HEK293 (cell line): Measurements from ENCODE around the gene ERF.

Experiments
- CTCF ChIA-PET: fragments of 350-600 bp; formaldehyde crosslinking; extraction: SDS; loops from one replicate; lab custom pipeline; 2021; ENCODE audit warnings: antibody characterized with exemption; lab: Yijun Ruan, JAX
- POLR2A ChIA-PET: fragments of 300-600 bp; formaldehyde crosslinking; extraction: SDS; loops from one replicate; lab custom pipeline; 2020; ENCODE audit warnings: antibody characterized with exemption, inconsistent platforms; lab: Yijun Ruan, JAX
- H3K27ac ChIP-seq: fragments of 200-500 bp; sonication (Bioruptor generic); 2 replicates; pipeline ENCODE4 v1.5.1; 2014; ENCODE audit warnings: low read depth, low read length, control low read depth, inconsistent platforms; ENCODE audit errors: extremely low read depth
- H3K36me3 ChIP-seq, 2 experiments: fragments of 200-500 bp in 1 of 2; sonication (Bioruptor generic) in 1 of 2; 1 replicate in 1 of 2; 2 replicates in 1 of 2; pipeline ENCODE4 v1.5.1; 2014 to 2017; ENCODE audit warnings: inconsistent platforms in 2 of 2, low read length in 2 of 2; ENCODE audit not compliant: control insufficient read depth in 2 of 2, insufficient read depth in 1 of 2
- H3K4me1 ChIP-seq: fragments of 200-500 bp; sonication (Bioruptor generic); 2 replicates; pipeline ENCODE4 v1.5.1; 2014; ENCODE audit warnings: mild to moderate bottlenecking, low read length, inconsistent platforms; ENCODE audit not compliant: control insufficient read depth, insufficient read depth
- H3K4me3 ChIP-seq: 2 replicates; pipeline ENCODE4 v1.5.1; 2011; ENCODE audit warnings: low read depth, mild to moderate bottlenecking, control low read depth, low read length, moderate library complexity
- H3K9me3 ChIP-seq: fragments of 200-500 bp; sonication (Bioruptor generic); 2 replicates; pipeline ENCODE4 v1.5.1; 2014; ENCODE audit warnings: low read depth, low read length, inconsistent platforms; ENCODE audit not compliant: control insufficient read depth, insufficient read depth
- EGR2 ChIP-seq: fragments of 450-650 bp; formaldehyde crosslinking; IDR thresholded peaks from 2 replicates; pipeline ENCODE4 v1.5.1; 2016; ENCODE audit warnings: low read depth, missing biosample characterization, missing genetic modification characterization
- GLIS2 ChIP-seq: fragments of 450-650 bp; formaldehyde crosslinking; IDR thresholded peaks from 2 replicates; pipeline ENCODE4 v1.5.1; 2016; ENCODE audit warnings: missing biosample characterization, missing genetic modification characterization
- SCRT1 ChIP-seq: fragments of 450-650 bp; formaldehyde crosslinking; IDR thresholded peaks from 2 replicates; pipeline ENCODE4 v1.5.1; 2016; ENCODE audit warnings: missing biosample characterization, missing genetic modification characterization, borderline replicate concordance
- SP2 ChIP-seq: fragments of 450-650 bp; formaldehyde crosslinking; IDR thresholded peaks from 2 replicates; pipeline ENCODE4 v1.5.1; 2016; ENCODE audit warnings: missing biosample characterization, missing genetic modification characterization
- WT1 ChIP-seq: fragments of 450-650 bp; formaldehyde crosslinking; IDR thresholded peaks from 2 replicates; pipeline ENCODE4 v1.5.1; 2016; ENCODE audit warnings: missing biosample characterization, missing genetic modification characterization
- ZBTB48 ChIP-seq: fragments of 450-650 bp; formaldehyde crosslinking; IDR thresholded peaks from 2 replicates; pipeline ENCODE4 v1.5.1; 2016; ENCODE audit warnings: missing biosample characterization, missing genetic modification characterization
- ZNF132 ChIP-seq: fragments of 450-650 bp; formaldehyde crosslinking; IDR thresholded peaks from 2 replicates; pipeline ENCODE4 v1.5.1; 2017; ENCODE audit warnings: missing biosample characterization, missing genetic modification characterization, borderline replicate concordance
- ZNF138 ChIP-seq: fragments of 450-650 bp; formaldehyde crosslinking; IDR thresholded peaks from 2 replicates; pipeline ENCODE4 v1.5.1; 2016; ENCODE audit warnings: missing biosample characterization, missing genetic modification characterization, borderline replicate concordance
- ZNF157 ChIP-seq: fragments of 450-650 bp; formaldehyde crosslinking; IDR thresholded peaks from 2 replicates; pipeline ENCODE4 v1.5.1; 2016; ENCODE audit warnings: missing biosample characterization, missing genetic modification characterization
- ZNF169 ChIP-seq: fragments of 450-650 bp; formaldehyde crosslinking; IDR thresholded peaks from 2 replicates; pipeline ENCODE4 v1.5.1; 2016; ENCODE audit warnings: missing biosample characterization, missing genetic modification characterization
- ZNF175 ChIP-seq: fragments of 450-650 bp; formaldehyde crosslinking; IDR thresholded peaks from 2 replicates; pipeline ENCODE4 v1.5.1; 2016; ENCODE audit warnings: missing biosample characterization, missing genetic modification characterization
- ZNF341 ChIP-seq: fragments of 450-650 bp; formaldehyde crosslinking; IDR thresholded peaks from 2 replicates; pipeline ENCODE4; 2016; ENCODE audit warnings: low read depth, missing biosample characterization, missing genetic modification characterization
- ZNF350 ChIP-seq: fragments of 450-650 bp; formaldehyde crosslinking; IDR thresholded peaks from 2 replicates; pipeline ENCODE4 v1.5.0; 2017; ENCODE audit warnings: missing biosample characterization, mild to moderate bottlenecking, missing genetic modification characterization
- ZNF433 ChIP-seq: fragments of 450-650 bp; formaldehyde crosslinking; IDR thresholded peaks from 2 replicates; pipeline ENCODE4 v1.5.1; 2016; ENCODE audit warnings: missing biosample characterization, missing genetic modification characterization, low read depth
- ZNF561 ChIP-seq: fragments of 450-650 bp; IDR thresholded peaks from 2 replicates; pipeline ENCODE4 v1.5.1; 2018; ENCODE audit warnings: missing biosample characterization, missing genetic modification characterization, borderline replicate concordance
- ZNF600 ChIP-seq: fragments of 450-650 bp; formaldehyde crosslinking; IDR thresholded peaks from 2 replicates; pipeline ENCODE4 v1.5.1; 2016; ENCODE audit warnings: missing biosample characterization, missing genetic modification characterization
- TF ChIP-seq, protein P1 (sequence below): fragments of 450-650 bp; formaldehyde crosslinking; IDR thresholded peaks from 2 replicates; pipeline ENCODE4 v1.5.1; 2016; ENCODE audit warnings: missing biosample characterization, missing genetic modification characterization
- TF ChIP-seq, protein P2 (sequence below): fragments of 450-650 bp; IDR thresholded peaks from 2 replicates; pipeline ENCODE4 v1.5.1; 2018; ENCODE audit warnings: missing biosample characterization, mild to moderate bottlenecking, missing genetic modification characterization
- TF ChIP-seq, protein P3 (sequence below): fragments of 450-650 bp; formaldehyde crosslinking; conservative IDR thresholded peaks from 2 replicates; pipeline ENCODE4 v1.5.1; 2016; ENCODE audit warnings: low read depth, missing biosample characterization, missing genetic modification characterization
- TF ChIP-seq, protein P4 (sequence below): fragments of 450-650 bp; formaldehyde crosslinking; IDR thresholded peaks from 2 replicates; pipeline ENCODE4 v1.5.1; 2016; ENCODE audit warnings: missing biosample characterization, missing genetic modification characterization
- TF ChIP-seq, protein P5 (sequence below): fragments of 450-650 bp; formaldehyde crosslinking; IDR thresholded peaks from 2 replicates; pipeline ENCODE4 v1.5.1; 2016; ENCODE audit warnings: missing biosample characterization, missing genetic modification characterization
- TF ChIP-seq, protein P6 (sequence below): fragments of 450-650 bp; formaldehyde crosslinking; IDR thresholded peaks from 2 replicates; pipeline ENCODE4 v1.5.1; 2016; ENCODE audit warnings: missing biosample characterization, missing genetic modification characterization

The ERF gene

DNA sequence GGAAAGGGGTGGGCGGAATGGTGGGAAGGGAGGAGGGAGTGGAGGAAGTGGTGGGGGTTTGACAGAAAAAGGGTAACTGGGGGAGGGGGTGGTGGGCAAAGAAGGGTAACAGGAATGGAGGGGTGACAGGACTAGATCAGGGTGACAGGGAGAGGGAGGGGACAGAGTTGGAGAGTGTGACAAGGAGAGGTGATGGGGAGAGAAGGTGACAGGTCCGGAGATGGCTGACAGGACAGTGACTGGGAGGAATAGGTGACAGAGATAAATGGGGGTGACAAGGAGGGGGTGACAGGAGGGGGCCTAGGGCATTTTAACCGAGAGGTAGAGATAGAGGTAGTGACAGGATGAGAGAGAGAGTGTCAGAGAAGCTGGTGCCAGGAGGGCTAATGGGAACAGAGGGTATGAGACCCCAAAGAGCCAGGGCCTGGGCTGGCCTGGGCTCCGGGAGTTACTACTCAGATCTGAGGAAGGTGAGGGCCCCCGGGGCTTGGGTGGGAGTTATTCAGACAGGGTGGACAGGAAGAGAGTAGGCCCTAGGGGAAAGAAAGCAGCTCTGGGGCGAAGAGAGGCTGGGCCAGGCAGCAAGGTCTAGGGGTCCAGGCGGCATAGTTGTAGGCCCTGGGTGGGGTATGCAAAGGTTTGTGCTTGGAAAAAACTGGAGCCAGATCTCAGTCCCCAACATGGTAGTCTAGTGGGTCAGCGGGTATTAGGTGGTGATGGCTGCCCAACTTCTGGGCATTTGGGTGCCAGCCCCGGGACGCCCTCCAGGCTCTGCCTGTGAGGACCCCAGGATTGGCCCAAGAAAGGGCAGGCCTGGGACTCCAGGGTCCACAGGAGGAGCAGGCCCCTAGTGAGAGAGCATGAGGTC, 14.8 kb upstream of the ERF start (continued):
- TF ChIP-seq, protein P1, sequence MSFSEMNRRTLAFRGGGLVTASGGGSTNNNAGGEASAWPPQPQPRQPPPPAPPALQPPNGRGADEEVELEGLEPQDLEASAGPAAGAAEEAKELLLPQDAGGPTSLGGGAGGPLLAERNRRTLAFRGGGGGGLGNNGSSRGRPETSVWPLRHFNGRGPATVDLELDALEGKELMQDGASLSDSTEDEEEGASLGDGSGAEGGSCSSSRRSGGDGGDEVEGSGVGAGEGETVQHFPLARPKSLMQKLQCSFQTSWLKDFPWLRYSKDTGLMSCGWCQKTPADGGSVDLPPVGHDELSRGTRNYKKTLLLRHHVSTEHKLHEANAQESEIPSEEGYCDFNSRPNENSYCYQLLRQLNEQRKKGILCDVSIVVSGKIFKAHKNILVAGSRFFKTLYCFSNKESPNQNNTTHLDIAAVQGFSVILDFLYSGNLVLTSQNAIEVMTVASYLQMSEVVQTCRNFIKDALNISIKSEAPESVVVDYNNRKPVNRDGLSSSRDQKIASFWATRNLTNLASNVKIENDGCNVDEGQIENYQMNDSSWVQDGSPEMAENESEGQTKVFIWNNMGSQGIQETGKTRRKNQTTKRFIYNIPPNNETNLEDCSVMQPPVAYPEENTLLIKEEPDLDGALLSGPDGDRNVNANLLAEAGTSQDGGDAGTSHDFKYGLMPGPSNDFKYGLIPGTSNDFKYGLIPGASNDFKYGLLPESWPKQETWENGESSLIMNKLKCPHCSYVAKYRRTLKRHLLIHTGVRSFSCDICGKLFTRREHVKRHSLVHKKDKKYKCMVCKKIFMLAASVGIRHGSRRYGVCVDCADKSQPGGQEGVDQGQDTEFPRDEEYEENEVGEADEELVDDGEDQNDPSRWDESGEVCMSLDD (tag by site-specific recombination), result peak; percentile 96
- TF ChIP-seq ZNF157 (tag by site-specific recombination), result peak; percentile 55; the same call in 1 of the 2 replicates
- TF ChIP-seq, protein P2, sequence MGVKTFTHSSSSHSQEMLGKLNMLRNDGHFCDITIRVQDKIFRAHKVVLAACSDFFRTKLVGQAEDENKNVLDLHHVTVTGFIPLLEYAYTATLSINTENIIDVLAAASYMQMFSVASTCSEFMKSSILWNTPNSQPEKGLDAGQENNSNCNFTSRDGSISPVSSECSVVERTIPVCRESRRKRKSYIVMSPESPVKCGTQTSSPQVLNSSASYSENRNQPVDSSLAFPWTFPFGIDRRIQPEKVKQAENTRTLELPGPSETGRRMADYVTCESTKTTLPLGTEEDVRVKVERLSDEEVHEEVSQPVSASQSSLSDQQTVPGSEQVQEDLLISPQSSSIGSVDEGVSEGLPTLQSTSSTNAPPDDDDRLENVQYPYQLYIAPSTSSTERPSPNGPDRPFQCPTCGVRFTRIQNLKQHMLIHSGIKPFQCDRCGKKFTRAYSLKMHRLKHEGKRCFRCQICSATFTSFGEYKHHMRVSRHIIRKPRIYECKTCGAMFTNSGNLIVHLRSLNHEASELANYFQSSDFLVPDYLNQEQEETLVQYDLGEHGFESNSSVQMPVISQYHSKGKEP (tag by site-specific recombination), result no peak
- TF ChIP-seq, protein P3, sequence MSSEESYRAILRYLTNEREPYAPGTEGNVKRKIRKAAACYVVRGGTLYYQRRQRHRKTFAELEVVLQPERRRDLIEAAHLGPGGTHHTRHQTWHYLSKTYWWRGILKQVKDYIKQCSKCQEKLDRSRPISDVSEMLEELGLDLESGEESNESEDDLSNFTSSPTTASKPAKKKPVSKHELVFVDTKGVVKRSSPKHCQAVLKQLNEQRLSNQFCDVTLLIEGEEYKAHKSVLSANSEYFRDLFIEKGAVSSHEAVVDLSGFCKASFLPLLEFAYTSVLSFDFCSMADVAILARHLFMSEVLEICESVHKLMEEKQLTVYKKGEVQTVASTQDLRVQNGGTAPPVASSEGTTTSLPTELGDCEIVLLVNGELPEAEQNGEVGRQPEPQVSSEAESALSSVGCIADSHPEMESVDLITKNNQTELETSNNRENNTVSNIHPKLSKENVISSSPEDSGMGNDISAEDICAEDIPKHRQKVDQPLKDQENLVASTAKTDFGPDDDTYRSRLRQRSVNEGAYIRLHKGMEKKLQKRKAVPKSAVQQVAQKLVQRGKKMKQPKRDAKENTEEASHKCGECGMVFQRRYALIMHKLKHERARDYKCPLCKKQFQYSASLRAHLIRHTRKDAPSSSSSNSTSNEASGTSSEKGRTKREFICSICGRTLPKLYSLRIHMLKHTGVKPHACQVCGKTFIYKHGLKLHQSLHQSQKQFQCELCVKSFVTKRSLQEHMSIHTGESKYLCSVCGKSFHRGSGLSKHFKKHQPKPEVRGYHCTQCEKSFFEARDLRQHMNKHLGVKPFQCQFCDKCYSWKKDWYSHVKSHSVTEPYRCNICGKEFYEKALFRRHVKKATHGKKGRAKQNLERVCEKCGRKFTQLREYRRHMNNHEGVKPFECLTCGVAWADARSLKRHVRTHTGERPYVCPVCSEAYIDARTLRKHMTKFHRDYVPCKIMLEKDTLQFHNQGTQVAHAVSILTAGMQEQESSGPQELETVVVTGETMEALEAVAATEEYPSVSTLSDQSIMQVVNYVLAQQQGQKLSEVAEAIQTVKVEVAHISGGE (tag by site-specific recombination), result 0 out of 2 replicates have a peak, but pooled peaks have one; percentile 13
- TF ChIP-seq ZNF433 (tag by site-specific recombination), result no peak
- TF ChIP-seq ZNF341 (tag by site-specific recombination), result no peak
- TF ChIP-seq EGR2 (tag by site-specific recombination), result peak; percentile 56
- peak; percentile 46 for TF ChIP-seq WT1 (tag by site-specific recombination)
- TF ChIP-seq ZBTB48 (tag by site-specific recombination), result peak; percentile 45; the same call in 1 of the 2 replicates
- TF ChIP-seq, protein P4, sequence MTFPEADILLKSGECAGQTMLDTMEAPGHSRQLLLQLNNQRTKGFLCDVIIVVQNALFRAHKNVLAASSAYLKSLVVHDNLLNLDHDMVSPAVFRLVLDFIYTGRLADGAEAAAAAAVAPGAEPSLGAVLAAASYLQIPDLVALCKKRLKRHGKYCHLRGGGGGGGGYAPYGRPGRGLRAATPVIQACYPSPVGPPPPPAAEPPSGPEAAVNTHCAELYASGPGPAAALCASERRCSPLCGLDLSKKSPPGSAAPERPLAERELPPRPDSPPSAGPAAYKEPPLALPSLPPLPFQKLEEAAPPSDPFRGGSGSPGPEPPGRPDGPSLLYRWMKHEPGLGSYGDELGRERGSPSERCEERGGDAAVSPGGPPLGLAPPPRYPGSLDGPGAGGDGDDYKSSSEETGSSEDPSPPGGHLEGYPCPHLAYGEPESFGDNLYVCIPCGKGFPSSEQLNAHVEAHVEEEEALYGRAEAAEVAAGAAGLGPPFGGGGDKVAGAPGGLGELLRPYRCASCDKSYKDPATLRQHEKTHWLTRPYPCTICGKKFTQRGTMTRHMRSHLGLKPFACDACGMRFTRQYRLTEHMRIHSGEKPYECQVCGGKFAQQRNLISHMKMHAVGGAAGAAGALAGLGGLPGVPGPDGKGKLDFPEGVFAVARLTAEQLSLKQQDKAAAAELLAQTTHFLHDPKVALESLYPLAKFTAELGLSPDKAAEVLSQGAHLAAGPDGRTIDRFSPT (tag by site-specific recombination), result no peak
- 0 out of 2 replicates have a peak, but pooled peaks have one; percentile 59 for TF ChIP-seq ZNF175 (tag by site-specific recombination)

DNA sequence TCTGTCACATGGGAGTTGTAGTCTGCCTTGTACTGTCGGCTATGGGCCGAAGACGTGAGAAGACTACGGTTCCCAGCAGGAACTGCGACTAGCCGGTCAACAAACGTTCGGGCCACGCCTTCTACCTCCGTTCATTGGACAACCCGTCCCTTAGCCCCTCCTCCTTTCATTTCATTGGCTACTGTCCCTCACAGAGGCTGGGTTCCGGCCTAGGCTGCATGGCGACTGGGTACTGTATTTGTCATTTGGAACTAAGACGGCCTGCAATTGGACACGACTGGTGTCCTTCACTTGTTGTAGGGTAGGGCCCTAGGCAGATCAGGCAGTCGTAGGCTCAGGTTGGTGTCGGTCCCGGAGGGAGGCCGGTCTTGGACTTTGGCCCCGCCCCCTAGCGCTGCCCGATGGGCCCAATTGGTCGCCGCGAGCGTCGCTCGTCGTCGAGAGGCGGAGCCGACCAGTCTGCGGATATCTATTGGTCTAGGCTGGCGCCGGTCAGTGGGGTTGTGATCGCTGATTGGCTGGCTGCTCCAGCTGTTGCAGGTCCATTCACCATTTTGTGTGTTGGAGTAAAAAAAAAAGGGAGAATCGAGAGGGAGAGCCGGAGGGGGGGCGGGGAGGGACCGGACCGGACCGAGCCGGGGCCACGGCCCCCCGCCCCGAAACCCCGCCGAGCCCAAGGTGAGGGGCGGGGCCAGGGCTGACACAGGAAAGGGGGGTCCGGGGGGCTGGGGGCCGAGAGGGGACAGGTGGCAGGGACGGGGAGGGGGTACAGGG, 14.0 kb upstream of the ERF start, which contains the start of gene CIC:
Gene CIC, plus strand, starts transcription at position 549 of the 774 bp plus-strand sequence. CDS start 2,532 bp downstream, outside the sequence.
- Histone ChIP-seq H3K27ac (peak within 1 kb of the TSS; percentile 98), H3K36me3 (peaks cover 5 to 27% of the 10 kb centered on the region in 2 experiments), H3K4me1 (peaks cover 16% of the 10 kb centered on the region), H3K4me3 (peak within 1 kb of the TSS; percentile 77), H3K9me3 (no peaks in the 10 kb centered on the region)
- ChIA-PET CTCF (interaction anchor here (1.4 to 2.7 kb wide), 2 partner anchors 11 to 24 kb away, joined by 3 to 28 read pairs; no protein-coding TSS in a partner anchor), POLR2A (interaction anchor here (1.0 to 2.7 kb wide), 4 partner anchors 9 to 26 kb away, joined by 6 to 18 read pairs (median 10); partner anchors contain the start of gene GSK3A)
- TF ChIP-seq ZNF138 (tag by site-specific recombination) (no peak), ZNF169 (tag by site-specific recombination) (no peak), ZNF350 (tag by site-specific recombination) (peak; percentile 95), ZNF561 (no peak; the same call in 1 of the 2 replicates), ZNF600 (peak; percentile 97), SCRT1 (tag by site-specific recombination) (peak; percentile 89), GLIS2 (tag by site-specific recombination) (peak; percentile 72), ZNF132 (tag by site-specific recombination) (no peak), SP2 (peak; percentile 99)
- TF ChIP-seq, protein P5, sequence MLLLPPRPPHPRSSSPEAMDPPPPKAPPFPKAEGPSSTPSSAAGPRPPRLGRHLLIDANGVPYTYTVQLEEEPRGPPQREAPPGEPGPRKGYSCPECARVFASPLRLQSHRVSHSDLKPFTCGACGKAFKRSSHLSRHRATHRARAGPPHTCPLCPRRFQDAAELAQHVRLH, result peak; percentile 94
- TF ChIP-seq, protein P6, sequence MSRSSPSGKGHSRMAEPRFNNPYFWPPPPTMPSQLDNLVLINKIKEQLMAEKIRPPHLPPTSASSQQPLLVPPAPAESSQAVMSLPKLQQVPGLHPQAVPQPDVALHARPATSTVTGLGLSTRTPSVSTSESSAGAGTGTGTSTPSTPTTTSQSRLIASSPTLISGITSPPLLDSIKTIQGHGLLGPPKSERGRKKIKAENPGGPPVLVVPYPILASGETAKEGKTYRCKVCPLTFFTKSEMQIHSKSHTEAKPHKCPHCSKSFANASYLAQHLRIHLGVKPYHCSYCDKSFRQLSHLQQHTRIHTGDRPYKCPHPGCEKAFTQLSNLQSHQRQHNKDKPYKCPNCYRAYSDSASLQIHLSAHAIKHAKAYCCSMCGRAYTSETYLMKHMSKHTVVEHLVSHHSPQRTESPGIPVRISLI (tag by site-specific recombination), result peak; percentile 97
